HG03342 (cell line): ENCODE results near the gene CCDC171.
A peak's percentile ranks its signal among the peaks of the same experiment; 100 is the strongest.
"Not testable (repeated sequence)": the region's sequence is repeated elsewhere in the genome, so short reads cannot be mapped to it uniquely, and the experiment has no call there.

Experiments
- ATAC-seq: cut with Tn5 transposase; IDR thresholded peaks from one replicate; pipeline ENCODE4 v1.9.1; 2021; ENCODE audit warnings: mild to moderate bottlenecking, moderate library complexity; ENCODE audit not compliant: unreplicated experiment

Gene CCDC171

DNA sequence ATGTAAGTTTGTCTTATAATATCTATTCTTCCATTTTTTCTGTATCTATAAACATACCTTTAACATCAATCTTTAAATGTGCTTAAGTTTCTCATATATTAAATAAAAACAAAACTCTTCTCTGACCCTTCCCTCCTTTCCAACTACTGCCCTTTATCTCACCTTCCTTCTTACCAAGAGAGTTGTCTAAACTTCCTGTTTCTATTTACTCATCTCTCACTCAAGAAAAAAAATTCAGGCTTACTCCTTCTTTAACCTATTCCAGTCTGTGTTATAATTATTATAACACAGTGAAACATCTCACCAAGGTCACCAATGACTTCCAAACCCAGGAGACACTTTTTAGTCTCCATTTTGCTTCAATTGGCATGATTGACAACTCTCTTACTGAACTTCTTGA is 140.9 kb downstream of the CCDC171 start:
- ATAC-seq = peak; percentile 47

DNA sequence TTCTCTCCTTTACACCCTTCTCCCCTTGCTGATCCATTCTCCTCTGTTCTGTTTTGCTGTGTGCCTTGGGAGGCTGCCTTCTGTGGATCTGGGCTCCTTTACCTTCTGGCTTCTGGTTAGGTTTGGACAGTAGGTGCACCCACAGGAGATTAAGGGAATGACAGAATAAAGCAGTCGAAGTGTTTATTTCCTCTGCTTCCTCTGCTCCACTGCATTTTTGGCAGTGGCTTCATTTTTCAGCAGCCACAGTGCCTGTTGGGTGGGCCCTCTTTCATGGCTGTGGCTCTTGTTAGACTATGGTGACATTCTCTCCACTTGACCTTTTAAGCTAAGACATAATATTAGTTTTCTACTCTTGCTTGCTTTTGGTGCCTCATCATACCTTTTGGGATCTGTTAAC is 144.1 kb downstream of the CCDC171 start:
- no peak for ATAC-seq

DNA sequence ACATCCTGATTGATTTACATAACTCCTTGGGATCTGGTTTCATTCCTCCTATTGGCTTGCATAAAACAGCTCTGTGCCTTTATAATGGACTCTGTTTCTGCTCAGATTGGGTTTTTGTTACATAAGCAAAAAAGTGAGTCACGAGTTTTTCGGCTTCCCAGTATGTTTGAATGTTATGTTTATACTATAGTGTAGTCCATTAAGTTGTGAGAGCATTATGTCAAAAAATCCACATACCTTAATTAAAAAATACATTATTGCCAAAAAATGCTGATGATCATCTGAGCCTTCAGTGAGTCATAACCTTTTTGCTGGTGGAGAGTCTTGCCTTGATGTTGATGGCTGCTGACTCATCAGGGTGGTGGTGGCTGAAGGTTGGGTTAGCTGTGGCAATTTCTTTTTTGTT is 144.6 kb downstream of the CCDC171 start:
- ATAC-seq = no peak

DNA sequence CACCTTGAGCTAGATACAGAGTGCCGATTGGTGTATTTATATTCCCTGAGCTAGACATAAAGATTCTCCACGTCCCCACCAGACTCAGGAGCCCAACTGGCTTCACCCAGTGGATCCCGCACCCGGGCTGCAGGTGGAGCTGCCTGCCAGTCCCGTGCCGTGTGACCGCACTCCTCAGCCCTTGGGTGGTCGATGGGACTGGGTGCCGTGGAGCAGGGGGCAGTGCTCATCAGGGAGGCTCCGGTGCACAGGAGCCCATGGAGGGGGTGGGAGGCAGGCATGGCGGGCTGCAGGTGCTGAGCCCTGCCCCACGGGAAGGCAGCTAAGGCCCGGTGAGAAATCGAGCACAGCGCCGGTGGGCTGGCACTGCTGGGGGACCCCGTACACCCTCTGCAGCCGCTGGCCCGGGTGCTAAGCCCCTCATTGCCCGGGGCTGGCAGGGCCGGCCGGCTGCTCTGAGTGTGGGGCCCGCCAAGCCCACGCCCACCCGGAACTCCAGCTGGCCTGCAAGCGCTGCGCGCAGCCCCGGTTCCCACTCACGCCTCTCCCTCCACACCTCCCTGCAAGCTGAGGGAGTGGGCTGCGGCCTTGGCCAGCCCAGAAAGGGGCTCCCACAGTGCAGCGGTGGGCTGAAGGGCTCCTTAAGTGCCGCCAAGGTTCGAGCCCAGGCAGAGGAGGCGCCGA is 147.2 kb downstream of the CCDC171 start:
- ATAC-seq = not testable (repeated sequence)

DNA sequence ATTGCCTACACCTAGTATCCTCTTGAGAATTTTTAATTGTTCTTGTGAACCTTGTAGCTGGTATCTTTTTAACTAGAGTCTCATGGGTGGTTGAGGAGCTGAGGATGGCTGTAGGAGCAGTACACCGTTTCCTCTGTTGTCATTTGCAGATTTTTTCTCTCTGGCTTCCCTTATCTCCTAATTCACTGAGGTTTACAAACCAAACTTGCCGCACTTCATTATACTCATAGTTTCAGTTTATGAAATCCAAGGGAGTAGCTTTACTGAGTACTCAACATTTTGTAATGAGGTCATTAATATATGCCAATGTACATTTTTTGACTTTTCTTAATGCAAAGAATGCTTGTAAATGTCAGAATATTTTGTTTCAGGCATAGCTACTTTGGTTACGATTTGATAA is 154.2 kb downstream of the CCDC171 start:
- ATAC-seq = no peak

DNA sequence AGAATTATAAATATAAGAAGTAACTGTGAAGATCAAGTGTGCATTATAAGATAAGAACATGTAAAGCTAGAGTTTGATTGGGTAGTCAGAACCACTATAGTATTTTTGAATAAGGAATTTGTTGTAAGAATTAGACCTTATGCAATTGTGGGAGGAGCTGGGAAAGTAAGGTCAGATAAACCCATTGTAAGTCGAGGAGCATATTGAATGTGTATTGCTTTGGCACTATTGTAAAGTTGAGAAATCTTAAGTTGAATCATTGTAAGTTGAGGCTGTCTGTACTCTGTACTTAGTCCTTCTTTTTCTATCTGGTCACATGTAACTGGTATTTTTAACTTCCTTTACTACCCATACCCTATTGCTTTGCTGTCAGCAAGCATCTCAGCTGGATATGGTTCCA is 158.7 kb downstream of the CCDC171 start:
- no peak for ATAC-seq

DNA sequence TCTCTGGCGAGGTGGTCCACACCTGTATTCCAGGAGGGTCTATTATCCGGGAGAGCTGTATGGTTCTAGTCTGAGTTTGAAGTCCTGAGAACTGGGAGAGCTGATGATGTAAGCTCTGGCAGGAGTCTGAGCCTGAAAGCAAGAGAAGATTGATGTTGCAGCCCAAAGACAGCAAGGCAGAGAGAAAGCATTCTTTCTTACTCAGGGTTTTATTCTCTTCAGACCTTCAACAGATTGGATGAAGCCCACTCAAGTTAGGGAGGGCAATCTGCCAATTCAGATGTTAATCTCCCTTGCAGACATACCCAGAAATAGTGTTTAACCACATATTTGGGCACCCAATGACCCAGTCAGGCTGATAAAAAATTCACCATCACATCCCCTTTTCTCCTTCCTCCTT is 159.1 kb downstream of the CCDC171 start:
- no peak for ATAC-seq

DNA sequence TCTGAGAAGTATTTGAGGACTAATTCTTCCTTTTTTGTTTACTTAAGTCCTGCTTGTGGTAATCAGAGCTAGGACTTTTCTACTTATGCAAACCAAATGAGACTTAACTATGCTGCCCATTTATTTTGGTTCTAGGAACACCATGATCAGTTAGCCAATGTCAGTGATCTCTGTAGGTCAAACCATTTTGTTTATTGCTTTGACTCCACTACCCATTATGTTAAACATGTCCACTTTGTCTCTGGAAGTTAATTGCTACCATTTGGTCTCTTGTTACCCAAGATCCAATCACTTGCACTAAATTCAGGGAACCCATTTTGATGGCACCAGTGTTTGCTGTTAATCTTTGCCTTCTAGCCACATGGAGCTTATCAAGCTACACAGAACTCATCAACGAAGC is 161.9 kb downstream of the CCDC171 start:
- ATAC-seq = no peak

DNA sequence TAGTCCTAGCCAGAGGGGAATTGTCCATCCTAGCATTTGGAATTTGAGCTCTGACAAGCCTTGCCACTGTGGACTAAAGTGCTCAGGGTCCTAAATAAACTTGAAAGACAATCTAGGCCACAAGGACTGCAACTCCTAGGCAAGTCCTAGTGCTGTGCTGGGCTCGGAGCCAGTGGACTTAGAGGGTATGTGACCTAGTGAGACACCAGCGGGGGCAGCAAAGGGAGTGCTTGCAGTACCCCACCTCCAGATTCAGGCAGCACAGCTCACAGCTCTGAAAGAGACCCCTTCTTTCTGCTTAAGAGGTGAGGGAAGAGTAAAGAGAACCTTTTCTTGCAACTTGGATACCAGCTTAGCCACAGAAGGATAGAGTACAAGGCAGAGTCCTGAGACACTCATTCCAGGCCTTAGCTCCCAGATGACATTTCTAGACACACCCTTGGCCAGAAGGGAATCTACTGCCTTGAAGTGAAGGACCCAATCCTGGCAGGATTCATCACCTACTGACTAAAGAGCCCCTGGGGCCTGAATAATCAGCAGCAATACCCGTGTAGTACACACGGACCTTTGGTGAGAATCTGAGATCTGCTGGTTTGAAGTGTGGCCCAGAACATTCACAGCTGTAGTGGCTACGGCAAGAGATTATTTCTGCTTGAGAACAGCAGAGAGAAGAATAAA is 164.6 kb downstream of the CCDC171 start:
- ATAC-seq = no peak

DNA sequence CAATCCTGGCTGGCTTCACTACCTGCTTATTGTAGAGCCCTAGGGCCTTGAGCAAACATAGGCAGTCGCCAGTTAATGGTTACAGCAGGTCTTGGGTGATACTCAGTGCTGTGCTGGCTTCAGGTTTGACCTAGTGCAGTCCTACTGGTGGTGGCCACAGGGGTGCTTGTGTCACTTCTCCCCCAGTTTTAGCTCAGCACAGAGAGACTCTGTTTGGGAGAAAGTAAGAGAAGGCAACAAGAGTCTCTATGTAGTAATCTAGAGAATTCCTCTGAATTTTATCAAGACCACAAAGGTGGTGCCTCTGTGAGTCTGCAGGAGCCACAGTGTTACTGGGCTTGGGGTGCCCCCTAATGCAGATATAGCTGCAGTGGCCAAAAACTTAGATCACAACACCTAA is 165.6 kb downstream of the CCDC171 start:
- no peak for ATAC-seq

DNA sequence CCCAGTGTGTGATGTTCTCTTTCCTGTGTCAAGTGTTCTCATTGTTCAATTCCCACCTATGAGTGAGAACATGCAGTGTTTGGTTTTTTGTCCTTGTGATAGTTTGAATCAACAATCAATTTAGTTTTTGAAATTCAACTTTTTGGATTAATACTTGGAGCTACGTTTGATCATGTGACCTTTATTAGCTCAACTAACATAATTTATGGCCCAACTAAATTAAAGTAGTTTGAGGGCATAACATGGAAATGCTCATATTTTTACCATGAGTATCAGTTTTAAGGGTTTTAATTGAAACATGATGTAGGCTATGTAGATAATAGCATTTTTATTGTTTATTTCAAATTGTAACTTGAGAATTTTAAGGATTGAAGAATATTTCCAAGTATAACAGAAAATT is 168.0 kb downstream of the CCDC171 start:
- no peak for ATAC-seq

DNA sequence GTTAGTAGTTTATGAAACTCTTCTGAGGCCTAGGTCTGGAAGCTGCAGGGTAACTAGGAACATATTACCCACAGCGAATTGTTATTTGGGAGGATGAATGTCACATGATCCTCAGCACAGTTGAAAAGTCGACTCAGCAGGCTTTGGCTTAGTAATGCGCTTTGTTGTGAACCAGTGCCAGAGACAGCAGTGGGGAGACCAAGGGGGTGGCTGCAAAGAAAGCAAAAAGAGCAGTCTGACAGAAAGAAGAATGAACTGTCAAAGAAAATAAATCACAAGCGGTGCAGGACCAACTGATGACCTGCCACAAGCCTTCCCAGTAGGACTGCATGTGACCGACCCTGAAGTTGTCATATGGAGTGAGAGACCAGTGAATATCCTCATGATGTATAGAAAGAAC is 170.0 kb downstream of the CCDC171 start:
- ATAC-seq = no peak

DNA sequence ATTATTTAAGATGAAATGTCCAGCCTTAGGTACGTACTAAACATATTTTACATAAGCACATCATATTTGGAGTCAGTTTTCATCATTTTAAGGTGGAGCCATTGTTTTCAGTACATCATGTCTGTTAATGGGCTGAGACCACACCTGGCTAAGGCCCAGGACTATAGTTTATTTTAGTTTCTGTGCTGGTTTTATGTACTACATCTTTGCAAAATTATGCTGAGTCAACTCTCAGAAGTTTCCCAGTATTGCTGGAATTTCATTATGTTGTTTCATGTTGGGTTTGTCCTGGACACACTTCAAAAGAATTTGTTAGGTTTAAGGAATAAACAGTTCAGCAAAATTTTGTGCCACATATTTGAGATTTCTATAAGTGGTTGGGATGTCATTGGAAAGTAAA is 171.2 kb downstream of the CCDC171 start:
- no peak for ATAC-seq

DNA sequence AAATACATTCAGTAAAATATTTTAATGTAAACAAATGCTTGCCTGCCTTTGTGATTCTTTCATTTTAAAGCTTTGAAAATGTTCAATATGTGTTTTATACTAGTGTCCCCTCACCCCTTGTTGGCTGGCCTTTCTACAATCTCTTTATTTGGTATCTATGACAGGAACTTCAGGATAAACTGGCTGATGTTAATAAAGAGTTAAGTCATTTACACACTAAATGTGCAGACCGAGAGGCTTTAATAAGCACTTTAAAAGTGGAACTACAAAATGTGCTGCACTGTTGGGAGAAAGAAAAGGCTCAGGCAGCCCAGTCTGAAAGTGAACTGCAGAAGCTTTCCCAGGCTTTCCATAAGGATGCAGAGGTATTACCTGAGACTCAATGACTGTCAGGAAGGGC is 171.8 kb downstream of the CCDC171 start:
- ATAC-seq = no peak

DNA sequence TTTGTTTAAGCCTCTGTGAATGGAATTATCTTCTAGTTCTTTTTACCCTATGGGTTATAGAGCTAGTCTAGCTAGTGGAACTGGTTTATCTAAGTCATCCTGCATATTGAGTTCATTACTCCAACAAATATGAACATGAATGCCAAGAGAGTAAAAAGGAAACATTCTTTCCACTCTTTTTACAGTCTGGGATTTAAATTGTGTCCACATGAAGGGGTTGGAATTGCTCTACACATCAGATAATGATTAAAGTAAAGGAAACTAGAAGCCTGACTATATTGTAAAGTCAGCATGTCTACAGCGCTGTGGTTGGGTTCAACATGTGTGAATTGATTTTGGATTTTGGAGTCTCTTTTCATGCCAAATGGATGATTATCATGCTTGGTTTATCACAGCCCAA is 173.1 kb downstream of the CCDC171 start:
- ATAC-seq = no peak

DNA sequence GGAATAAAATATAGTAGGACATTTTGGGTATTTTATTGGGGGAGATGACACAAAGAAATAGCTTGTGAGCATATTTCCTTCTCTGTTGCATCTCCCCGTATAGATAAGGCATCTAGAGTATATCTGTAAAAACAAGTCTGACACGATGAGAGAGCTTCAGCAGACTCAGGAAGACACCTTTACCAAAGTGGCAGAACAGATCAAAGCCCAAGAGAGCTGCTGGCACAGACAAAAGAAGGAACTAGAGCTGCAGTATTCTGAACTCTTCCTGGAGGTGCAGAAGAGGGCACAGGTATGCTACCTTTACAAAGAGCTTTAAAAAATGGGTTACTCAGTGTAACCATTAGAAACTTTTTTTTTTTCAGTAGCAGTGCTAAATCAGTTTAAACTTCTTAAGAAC is 176.7 kb downstream of the CCDC171 start:
- ATAC-seq = no peak

DNA sequence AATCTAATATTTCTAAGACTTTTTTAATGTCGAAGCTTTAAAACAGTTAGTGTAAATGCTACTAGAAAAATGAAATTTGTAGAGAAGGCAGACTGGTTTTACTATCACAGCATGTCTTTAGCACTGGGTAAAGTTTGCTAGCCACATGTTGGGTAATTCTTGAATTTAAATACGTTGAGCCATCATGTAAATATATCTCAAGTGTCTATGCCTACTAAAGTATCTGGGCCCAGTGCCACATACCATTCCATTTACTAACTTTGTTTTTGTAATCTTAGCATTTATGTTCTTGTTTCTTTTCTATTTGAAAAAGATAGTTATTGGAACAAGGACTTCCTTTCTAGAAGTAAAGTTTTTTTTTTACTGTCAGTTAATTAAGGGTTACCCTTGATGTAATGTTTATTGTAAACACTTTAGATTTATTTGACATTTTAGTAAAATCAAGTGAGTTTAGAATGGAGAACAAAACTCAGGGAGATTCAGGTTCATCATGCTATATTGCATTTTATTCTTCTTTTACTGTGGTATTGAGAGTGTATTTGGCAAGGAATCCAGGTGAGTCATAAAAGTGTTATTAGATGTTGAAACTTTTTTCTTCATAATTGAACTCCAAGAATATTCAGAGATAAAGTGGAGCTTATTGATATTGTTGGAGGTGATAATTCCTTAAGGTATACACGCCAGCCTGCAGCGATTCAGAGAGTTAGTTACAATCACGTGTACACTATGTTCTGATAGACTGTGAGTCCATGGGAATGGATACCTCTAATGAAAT is 182.4 kb downstream of the CCDC171 start:
- no peak for ATAC-seq

DNA sequence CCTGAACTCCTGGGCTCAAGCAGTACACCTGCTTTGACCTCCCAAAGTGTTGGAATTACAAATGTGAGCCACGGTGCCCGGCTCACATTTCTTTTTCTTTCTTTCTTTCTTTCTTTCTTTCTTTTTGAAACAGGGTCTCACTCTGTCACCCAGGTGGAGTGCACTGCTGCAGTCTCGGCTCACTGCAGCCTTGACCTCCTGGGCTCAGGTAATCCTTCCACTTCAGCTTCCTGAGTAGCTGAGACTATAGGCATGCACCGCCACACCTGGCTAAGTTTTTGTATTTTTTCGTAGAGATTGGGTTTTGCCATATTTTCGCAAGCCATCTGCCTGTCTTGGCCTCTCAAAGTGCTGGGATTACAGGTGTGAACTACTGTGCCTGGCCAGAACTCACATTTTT is 183.7 kb downstream of the CCDC171 start:
- ATAC-seq = no peak

DNA sequence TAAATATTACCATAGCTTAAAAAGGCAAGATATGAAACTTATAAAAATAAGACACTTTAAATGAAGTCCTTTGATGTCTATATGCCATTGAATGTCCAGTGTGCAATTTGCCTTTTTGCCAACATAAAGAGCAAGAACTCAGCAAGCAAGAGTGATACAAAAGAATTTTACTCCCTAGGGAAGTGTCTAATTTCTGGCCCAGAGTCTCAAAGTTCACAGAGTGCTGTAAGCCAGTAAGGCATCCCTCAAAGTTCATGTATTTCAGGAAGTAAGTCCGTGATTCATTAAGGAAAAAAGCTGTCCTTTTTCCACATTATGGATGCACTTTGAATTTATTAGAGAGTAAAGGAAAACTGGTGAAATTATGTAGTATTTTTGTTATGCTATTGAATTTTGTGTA is 185.2 kb downstream of the CCDC171 start:
- ATAC-seq = no peak

DNA sequence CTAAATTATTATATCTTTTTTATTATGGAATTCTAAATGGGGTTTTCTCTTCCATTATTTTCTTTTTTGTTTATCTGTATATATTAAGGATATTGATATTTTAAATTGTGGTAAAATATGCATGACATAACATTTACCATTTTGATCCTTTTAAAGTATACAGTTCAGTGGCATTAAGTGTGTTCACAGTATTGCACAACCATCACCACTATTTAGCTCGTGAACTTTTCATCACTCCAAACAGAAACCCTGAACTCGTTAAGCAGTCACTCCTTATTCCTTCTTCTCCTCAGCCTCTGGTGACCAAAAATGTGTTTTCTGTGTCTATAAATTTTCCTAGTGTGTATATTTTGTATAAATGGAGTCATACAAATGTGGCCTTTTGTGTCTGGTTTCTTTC is 188.2 kb downstream of the CCDC171 start:
- ATAC-seq = no peak

DNA sequence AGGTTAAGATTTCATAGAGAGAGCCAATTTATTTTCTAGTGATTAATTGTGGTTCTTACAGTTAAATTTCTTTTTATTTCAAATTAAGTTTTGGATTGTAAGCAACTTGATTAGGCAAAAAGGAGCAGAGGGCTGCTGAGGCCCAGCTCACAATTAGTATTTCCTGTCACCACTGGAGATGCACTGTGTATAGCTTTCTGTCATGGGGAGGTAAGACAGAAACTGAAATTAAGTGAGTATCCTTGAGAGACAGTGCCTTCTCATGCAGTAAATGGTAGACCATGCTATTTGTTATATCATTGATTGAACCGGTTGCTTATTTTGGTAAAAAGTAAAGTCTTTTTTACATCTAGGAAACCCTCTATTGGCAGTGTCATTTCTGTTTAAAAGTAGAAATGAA is 190.7 kb downstream of the CCDC171 start:
- peak; percentile 96 for ATAC-seq

DNA sequence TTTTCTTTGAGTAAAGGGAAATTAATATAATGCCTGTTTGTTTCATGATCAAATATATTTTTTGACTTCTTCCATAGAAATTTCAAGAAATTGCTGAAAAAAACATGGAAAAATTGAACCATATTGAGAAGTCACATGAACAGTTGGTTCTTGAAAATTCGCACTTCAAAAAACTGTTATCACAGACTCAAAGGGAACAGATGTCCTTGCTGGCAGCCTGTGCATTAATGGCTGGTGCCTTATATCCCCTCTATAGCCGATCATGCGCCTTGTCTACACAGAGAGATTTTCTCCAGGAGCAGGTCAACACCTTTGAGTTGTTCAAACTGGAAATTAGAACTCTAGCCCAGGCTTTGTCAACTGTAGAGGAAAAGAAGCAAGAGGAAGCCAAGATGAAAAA is 191.4 kb downstream of the CCDC171 start:
- ATAC-seq = no peak
